ENCODE data around the gene HYDIN.

DNA sequence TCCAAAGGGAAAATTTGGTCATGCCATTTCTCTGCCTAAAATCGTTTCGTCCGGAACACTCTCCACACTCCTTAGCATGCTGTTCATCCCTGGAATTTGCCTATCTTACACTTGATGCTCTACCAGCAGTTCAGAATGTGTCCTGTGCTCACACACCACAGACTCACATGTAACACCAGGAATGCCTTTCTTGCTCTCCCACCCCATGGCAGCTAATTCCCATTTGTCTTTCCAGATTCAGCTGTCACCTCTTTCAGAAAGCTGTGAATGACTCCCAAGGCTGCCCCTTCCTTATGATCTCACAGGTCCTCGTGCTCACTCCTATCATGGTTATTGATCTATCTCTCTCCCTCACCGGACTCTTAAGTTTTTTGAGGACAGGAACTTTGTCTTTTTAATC, 38.1 kb downstream of the HYDIN start:
- TF ChIP-seq CTCF (IDR thresholded peaks at IDR 0.05) = no peak
- no peak for TF ChIP-seq POLR2A (IDR thresholded peaks at IDR 0.05)
